Transverse colon (tissue), 4 donors: ENCODE measurements around the gene OR6C65. TPM values are rescaled to one million over a fixed set of nuclear protein-coding genes. Genes with fewer than 3 reads are reported as not detected.
"Not testable (repeated sequence)": the region's sequence is repeated elsewhere in the genome, so short reads cannot be mapped to it uniquely, and the experiment has no call there.

Experiments used
- DNase-seq: peaks from one replicate; pipeline ENCODE4 v3.0.0-alpha.2; 2019
- H3K27ac ChIP-seq, 4 donors: fragments of 200-600 bp; sonication (generic); 2 replicates each; pipeline ENCODE4 v1.5.1; 2016 to 2018; ENCODE audit warnings: inconsistent platforms in 4 of 4
- H3K27me3 ChIP-seq: fragments of 200-600 bp; sonication (generic); 2 replicates; pipeline ENCODE4 v1.5.1; 2017; ENCODE audit warnings: inconsistent platforms
- H3K36me3 ChIP-seq, 4 donors: fragments of 200-600 bp; sonication (generic); 2 replicates each; pipeline ENCODE4 v1.5.1; 2017 to 2019; ENCODE audit warnings: inconsistent platforms in 4 of 4
- H3K4me1 ChIP-seq, 4 donors: fragments of 200-600 bp; sonication (generic); 2 replicates each; pipeline ENCODE4 v1.5.1; 2017 to 2020; ENCODE audit warnings: inconsistent platforms in 4 of 4
- H3K4me3 ChIP-seq, 4 donors: fragments of 200-600 bp; sonication (generic); 1 replicate in 1 of 4; 2 replicates in 3 of 4; pipeline versions ENCODE4 v1.5.1 to v1.6.1; 2017 to 2019; ENCODE audit warnings: inconsistent platforms in 4 of 4
- H3K9me3 ChIP-seq, 2 donors: fragments of 200-600 bp; sonication (generic); 2 replicates each; pipeline ENCODE4 v1.5.1; 2017 to 2019; ENCODE audit warnings: inconsistent platforms in 2 of 2
- EP300 ChIP-seq: sonication (generic); formaldehyde crosslinking; IDR thresholded peaks from one replicate; pipeline ENCODE4 v1.6.1; 2017; ENCODE audit warnings: antibody characterized with exemption, low read depth
- POLR2A ChIP-seq: fragments of 450-650 bp; IDR thresholded peaks from one replicate; pipeline ENCODE4 v1.6.1; 2016; ENCODE audit warnings: antibody characterized with exemption, mild to moderate bottlenecking, moderate library complexity
- POLR2AphosphoS5 ChIP-seq, 3 donors: sonication (generic); formaldehyde crosslinking; IDR thresholded peaks; one replicate each; pipeline ENCODE4 v1.6.1; 2016; ENCODE audit warnings: antibody characterized with exemption in 3 of 3
- WGBS, 2 donors: methylation state at CpG; one replicate each; pipeline ENCODE4 v1.1.5; 2018; ENCODE audit warnings: low coverage in 1 of 2; 5-methylcytosine and 5-hydroxymethylcytosine counted together
- in situ Hi-C, 4 donors: fragments of 200-750 bp; cut with MboI; loops; one replicate each; pipeline versions ENCODE4 v1.15.0 to v1.15.1; 2017; ENCODE audit warnings: low sequenced_read_pairs in 3 of 4, low pct_ligation_motif_present in 1 of 4, low pct_unique_long_range_greater_than_20kb in 1 of 4
- intact Hi-C: fragments of 100-400 bp; cut with DNase I; formaldehyde crosslinking; loops from one replicate; pipeline ENCODE4 v1.15.1; 2023; ENCODE audit warnings: low total_unique reads
- total RNA-seq, 4 donors: library from RNA; depleted of rRNA; stranded (reverse); fragments of >200 nt; gene quantifications; one replicate each; pipeline ENCODE4 v1.1.0, GENCODE V29; 2016
- TF ChIP-seq, protein P1 (sequence below), 5 experiments: fragments of 200-600 bp in 3 of 5; fragments of 450-650 bp in 2 of 5; sonication (generic) in 3 of 5; IDR thresholded peaks; 1 replicate in 2 of 5; 2 replicates in 3 of 5; pipeline ENCODE4 v1.5.1; 2016 to 2017; ENCODE audit warnings: antibody characterized with exemption in 5 of 5, inconsistent platforms in 3 of 5, mild to moderate bottlenecking in 2 of 5, moderate library complexity in 1 of 5

Gene OR6C65
- total RNA-seq, 4 donors from 2014 or later, result not detected

DNA sequence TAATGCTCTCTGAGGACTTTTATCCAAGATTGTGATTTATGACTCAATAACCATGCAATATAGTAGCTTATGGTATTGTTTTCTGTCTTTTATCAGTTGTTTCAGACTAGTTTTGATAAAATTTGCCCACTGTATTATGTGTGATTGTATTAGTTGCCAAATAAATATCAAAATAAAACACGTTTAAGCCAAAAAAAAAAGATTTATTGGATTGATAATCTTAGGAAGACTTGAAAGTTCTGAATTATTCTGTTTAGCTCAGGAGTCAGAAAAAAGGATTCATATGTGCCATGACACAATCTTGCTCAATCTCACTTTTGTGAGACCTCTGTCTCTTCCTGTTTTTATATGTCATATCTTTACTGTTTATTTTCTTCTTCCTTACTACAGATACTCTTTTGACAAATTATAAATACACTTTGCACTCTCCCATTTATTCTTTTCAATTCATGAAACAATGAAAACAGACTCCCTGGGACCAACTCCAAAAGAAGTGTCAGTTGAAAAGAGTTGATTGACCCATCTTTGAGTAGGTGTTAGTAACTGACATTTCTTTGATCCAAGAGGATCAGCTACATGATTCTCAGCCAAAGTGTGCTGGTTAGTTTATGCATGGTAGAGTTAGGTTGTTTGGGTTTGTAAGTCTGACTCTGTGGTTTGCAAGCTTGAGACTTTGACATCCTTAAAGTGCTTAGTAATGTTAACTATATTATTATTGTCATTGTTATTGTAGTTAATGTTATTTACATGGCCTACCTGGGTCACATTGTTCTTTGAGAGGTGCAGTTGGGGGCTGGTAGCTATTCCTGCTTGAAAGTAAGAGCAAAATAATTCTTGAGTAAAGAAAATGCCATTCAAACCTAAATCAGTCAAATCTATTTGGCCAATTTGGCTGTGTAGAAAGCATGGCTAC lies 28.3 kb downstream of the OR6C65 start:
- in situ Hi-C loops (no loop called here), intact Hi-C loops (no loop called here)
- DNase-seq, result no peak
- H3K36me3 ChIP-seq, result no peaks in the 10 kb centered on the region
- no peaks in the 10 kb centered on the region for H3K9me3 ChIP-seq
- no peaks in the 10 kb centered on the region for H3K27me3 ChIP-seq
- H3K4me1 ChIP-seq, result no peaks in the 10 kb centered on the region
- H3K4me3 ChIP-seq, result no peak overlapping the region
- H3K27ac ChIP-seq, result no peak overlapping the region
- WGBS, 2 donors, result 28 to 46% methylated on average over 1 of the region's 1 CpG
- TF ChIP-seq, protein P1, sequence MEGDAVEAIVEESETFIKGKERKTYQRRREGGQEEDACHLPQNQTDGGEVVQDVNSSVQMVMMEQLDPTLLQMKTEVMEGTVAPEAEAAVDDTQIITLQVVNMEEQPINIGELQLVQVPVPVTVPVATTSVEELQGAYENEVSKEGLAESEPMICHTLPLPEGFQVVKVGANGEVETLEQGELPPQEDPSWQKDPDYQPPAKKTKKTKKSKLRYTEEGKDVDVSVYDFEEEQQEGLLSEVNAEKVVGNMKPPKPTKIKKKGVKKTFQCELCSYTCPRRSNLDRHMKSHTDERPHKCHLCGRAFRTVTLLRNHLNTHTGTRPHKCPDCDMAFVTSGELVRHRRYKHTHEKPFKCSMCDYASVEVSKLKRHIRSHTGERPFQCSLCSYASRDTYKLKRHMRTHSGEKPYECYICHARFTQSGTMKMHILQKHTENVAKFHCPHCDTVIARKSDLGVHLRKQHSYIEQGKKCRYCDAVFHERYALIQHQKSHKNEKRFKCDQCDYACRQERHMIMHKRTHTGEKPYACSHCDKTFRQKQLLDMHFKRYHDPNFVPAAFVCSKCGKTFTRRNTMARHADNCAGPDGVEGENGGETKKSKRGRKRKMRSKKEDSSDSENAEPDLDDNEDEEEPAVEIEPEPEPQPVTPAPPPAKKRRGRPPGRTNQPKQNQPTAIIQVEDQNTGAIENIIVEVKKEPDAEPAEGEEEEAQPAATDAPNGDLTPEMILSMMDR (IDR thresholded peaks at IDR 0.05), result no peak
- TF ChIP-seq POLR2AphosphoS5 (IDR thresholded peaks at IDR 0.05) (no peak), POLR2A (no peak), EP300 (no peak)

DNA sequence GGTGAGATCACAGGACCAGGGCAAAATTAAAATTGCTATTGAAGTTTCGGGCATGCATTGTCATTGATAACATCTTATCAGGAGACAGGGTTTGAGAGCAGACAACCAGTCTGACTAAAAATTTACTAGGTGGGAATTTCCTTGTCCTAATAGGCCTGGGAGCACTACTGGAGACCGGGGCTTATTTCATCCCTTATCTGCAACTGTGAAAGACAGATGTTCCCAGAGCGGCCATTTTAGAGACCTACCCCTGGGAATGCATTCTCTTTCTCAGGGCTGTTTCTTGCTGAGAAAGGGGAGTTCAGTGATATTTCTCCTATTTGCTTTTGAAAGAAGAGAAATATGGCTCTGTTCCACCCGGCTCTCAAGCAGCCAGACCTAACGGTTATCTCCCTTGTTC lies 40.9 kb downstream of the OR6C65 start:
- H3K4me1 ChIP-seq, H3K27ac ChIP-seq, H3K9me3 ChIP-seq, in situ Hi-C loops, H3K4me3 ChIP-seq, intact Hi-C loops, H3K27me3 ChIP-seq, H3K36me3 ChIP-seq, DNase-seq: not testable (repeated sequence)
- 54 to 79% methylated on average over 3 to 5 of the region's 5 CpGs for WGBS, 2 donors

DNA sequence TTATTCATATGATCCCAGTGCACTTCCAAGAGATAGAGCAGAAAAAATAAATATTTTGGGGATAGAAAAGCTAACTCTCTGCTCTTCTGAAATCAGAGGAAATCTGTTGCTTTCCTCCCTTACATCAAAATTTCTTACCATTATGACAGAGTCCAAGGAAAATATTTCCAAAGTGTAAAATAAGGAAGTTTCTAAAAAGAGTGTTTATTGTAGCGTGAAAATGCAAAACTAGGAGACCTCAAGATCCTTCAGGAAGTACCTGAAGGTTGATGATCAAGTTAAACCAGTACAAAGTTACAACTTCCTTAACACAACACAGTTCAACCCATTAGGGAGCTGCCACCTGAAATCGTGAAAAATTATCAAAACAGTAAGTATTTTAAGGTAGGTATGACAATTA lies 43.4 kb downstream of the OR6C65 start, which contains the start of gene OR6C2:
Gene OR6C2 (plus strand): TSS at position 301 of the 400 bp plus-strand sequence. CDS start 8,138 bp downstream, outside the sequence.
- no peak for DNase-seq
- no peak within 1 kb of the TSS for H3K27ac ChIP-seq
- no peak within 1 kb of the TSS for H3K4me3 ChIP-seq
- no peaks in the 10 kb centered on the region for H3K27me3 ChIP-seq
- H3K4me1 ChIP-seq, result no peaks in the 10 kb centered on the region
- no peak for TF ChIP-seq POLR2AphosphoS5 (IDR thresholded peaks at IDR 0.05)
- TF ChIP-seq, protein P1 (IDR thresholded peaks at IDR 0.05), result no peak
- no peak for TF ChIP-seq EP300
- TF ChIP-seq POLR2A, result no peak
- H3K36me3 ChIP-seq, result no peaks in the 10 kb centered on the region
- 14 to 32% methylated on average over 2 of the region's 2 CpGs for WGBS, 2 donors
- in situ Hi-C loops (no loop called here), intact Hi-C loops (no loop called here)
- H3K9me3 ChIP-seq, result no peaks in the 10 kb centered on the region

GRCh38 chr12:55445357-55445756 lies 45.0 kb downstream of the OR6C65 start:
- Histone ChIP-seq H3K27me3 (no peaks in the 10 kb centered on the region), H3K4me1 (no peaks in the 10 kb centered on the region), H3K9me3 (no peaks in the 10 kb centered on the region), H3K4me3 (no peak overlapping the region), H3K36me3 (no peaks in the 10 kb centered on the region), H3K27ac (no peak overlapping the region)
- in situ Hi-C loops, result no loop called here
- TF ChIP-seq EP300 (no peak), POLR2AphosphoS5 (IDR thresholded peaks at IDR 0.05) (no peak), POLR2A (no peak)
- TF ChIP-seq, protein P1 (IDR thresholded peaks at IDR 0.05), result no peak
- intact Hi-C loops, result no loop called here
- DNase-seq, result no peak
- 98 to 100% methylated on average over 1 of the region's 1 CpG for WGBS, 2 donors
